Osteoblast (primary cell): ENCODE results near the gene MEIOSIN. TPM values are rescaled to one million over a fixed set of nuclear protein-coding genes. Genes with fewer than 3 reads are reported as not detected.
"Not testable (repeated sequence)": the region's sequence is repeated elsewhere in the genome, so short reads cannot be mapped to it uniquely, and the experiment has no call there.

ENCODE experiments used
- DNase-seq: peaks from one replicate; pipeline ENCODE4 v3.0.0; 2011; ENCODE audit warnings: low spot score, mixed read lengths; ENCODE audit not compliant: insufficient read length; ENCODE audit errors: missing footprints
- H2AFZ ChIP-seq: 2 replicates; pipeline ENCODE4 v1.6.0; 2011; ENCODE audit warnings: mild to moderate bottlenecking, low read length
- H3K27ac ChIP-seq: 2 replicates; pipeline ENCODE4 v1.5.1; 2011; ENCODE audit warnings: mild to moderate bottlenecking, low read depth, low read length, moderate library complexity
- H3K27me3 ChIP-seq: 2 replicates; pipeline ENCODE4 v1.6.0; 2012; ENCODE audit warnings: mild to moderate bottlenecking, control low read depth, inconsistent platforms, low read length, moderate library complexity; ENCODE audit not compliant: insufficient read depth
- H3K36me3 ChIP-seq: 2 replicates; pipeline ENCODE4 v1.5.1; 2011; ENCODE audit warnings: mild to moderate bottlenecking, low read length, control low read depth, moderate library complexity; ENCODE audit not compliant: insufficient read depth
- H3K4me1 ChIP-seq: 2 replicates; pipeline ENCODE4 v1.5.1; 2011; ENCODE audit warnings: mild to moderate bottlenecking, low read length, control low read depth, moderate library complexity; ENCODE audit not compliant: insufficient read depth
- H3K4me2 ChIP-seq: 2 replicates; pipeline ENCODE4 v1.6.0; 2011; ENCODE audit warnings: mild to moderate bottlenecking, low read length; ENCODE audit not compliant: insufficient read depth
- H3K4me3 ChIP-seq: fragments of 200-600 bp; sonication (generic); 3 replicates; pipeline ENCODE4 v1.5.1; 2012; ENCODE audit warnings: mild to moderate bottlenecking, low read length, inconsistent platforms; ENCODE audit not compliant: insufficient read depth
- H3K79me2 ChIP-seq: 2 replicates; pipeline ENCODE4 v1.6.0; 2012; ENCODE audit warnings: mild to moderate bottlenecking, low read length, control low read depth, inconsistent platforms; ENCODE audit not compliant: insufficient read depth
- H3K9me3 ChIP-seq: 2 replicates; pipeline ENCODE4 v1.5.1; 2011; ENCODE audit warnings: low read depth, low read length, control low read depth
- H4K20me1 ChIP-seq: 2 replicates; pipeline ENCODE4 v1.6.0; 2012; ENCODE audit warnings: mild to moderate bottlenecking, low read length, control low read depth; ENCODE audit not compliant: insufficient read depth
- total RNA-seq: library from RNA; depleted of rRNA; stranded (reverse); fragments of >200 nt; gene quantifications from 2 replicates; pipeline ENCODE4 v1.2.3, GENCODE V29; 2012
- TF ChIP-seq, protein P1 (sequence below): IDR thresholded peaks from 2 replicates; pipeline ENCODE4 v1.5.1; 2011; ENCODE audit warnings: mild to moderate bottlenecking, low read depth, low read length, moderate library complexity; ENCODE audit errors: extremely low read depth

The MEIOSIN gene
- total RNA-seq, 1 donor: not detected

DNA sequence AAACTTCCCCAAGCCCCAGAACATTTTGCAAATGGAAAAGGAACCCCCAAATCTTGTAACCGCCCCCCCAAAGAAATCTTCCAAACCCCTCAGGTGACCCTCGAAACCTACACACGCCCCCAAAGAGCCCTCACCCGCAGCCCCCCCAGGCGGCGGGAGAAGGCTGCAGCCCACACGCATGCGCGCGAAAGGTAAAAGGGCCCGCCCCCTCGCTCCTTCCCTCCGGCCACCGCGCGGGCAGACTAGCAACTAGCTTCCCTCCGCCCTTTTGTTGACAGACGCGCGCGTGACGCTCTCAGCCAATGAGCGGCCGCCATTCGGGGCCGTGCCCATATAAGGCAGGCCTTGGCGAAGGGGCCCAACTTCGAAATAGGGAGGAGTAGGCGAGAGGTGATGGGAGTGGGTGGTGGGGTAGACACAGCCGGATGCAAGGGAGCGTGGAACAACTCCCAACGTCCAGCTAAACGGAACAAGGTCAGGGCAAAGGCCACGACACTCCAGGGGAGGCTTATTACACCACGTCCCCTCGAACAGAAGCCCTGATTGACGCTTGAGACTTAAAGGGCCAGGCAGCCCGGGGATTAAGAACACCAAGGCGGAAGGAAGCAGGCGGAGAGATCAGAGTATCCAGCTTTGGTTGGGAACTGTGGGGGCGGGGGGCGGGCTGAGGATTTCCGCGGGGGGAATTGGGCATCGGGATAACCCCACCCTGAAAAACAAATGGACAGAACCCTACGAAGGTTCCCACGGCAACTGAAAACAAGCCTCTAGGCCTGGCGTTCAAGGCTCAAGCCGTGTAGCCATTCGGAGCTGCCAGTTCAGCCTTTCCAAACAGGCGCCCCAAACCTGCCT is 15.9 kb upstream of the MEIOSIN start:
- Histone ChIP-seq H2AFZ (peak overlapping the region; percentile 91), H3K27me3 (no peaks in the 10 kb centered on the region)

DNA sequence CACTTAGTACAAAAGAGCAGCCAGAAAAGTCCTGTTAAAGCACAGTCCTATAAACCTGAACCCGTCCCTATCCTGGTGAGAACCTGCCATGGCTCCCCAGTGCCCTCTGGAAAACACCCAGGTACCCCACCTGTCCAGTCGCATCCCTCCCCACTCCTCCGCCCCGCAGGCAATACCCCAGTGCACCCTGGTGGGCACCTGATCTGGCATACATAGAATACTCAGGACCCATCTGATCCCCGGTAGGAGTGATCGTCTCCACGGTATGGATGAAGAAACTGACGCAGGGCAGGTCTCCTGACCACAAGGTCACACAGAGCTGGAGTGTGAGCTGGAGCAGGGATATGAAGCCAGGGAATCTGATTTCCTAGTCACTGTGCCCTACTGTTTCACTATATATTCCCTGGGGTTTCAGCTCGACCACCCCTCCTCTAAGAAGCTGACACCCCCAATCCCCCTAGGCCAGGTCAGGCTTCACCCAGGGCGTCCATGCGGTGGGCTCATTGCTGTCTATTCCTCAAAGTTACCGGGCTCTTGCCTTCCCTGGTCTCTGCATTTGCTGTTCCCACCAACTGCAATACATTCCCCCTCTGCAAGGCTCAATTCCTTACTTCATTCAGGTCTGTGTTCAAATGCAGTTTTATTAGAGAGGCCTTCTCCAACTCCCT is 15.1 kb upstream of the MEIOSIN start:
- Histone ChIP-seq H3K36me3 (peaks cover 13% of the 10 kb centered on the region), H3K4me1 (peaks cover 33% of the 10 kb centered on the region), H3K4me3 (peak overlapping the region; percentile 86), H3K9me3 (no peaks in the 10 kb centered on the region), H3K4me2 (peak overlapping the region; percentile 100), H4K20me1 (no peaks in the 10 kb centered on the region), H2AFZ (peak overlapping the region; percentile 91), H3K79me2 (peaks cover 65% of the 10 kb centered on the region), H3K27ac (peak overlapping the region; percentile 95), H3K27me3 (no peaks in the 10 kb centered on the region)
- TF ChIP-seq, protein P1, sequence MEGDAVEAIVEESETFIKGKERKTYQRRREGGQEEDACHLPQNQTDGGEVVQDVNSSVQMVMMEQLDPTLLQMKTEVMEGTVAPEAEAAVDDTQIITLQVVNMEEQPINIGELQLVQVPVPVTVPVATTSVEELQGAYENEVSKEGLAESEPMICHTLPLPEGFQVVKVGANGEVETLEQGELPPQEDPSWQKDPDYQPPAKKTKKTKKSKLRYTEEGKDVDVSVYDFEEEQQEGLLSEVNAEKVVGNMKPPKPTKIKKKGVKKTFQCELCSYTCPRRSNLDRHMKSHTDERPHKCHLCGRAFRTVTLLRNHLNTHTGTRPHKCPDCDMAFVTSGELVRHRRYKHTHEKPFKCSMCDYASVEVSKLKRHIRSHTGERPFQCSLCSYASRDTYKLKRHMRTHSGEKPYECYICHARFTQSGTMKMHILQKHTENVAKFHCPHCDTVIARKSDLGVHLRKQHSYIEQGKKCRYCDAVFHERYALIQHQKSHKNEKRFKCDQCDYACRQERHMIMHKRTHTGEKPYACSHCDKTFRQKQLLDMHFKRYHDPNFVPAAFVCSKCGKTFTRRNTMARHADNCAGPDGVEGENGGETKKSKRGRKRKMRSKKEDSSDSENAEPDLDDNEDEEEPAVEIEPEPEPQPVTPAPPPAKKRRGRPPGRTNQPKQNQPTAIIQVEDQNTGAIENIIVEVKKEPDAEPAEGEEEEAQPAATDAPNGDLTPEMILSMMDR: no peak
- no peak for DNase-seq

More for the DNA sequence above, 15.9 kb upstream of the MEIOSIN start:
- peaks cover 27% of the 10 kb centered on the region for H3K4me1 ChIP-seq
- H3K36me3 ChIP-seq: peaks cover 10% of the 10 kb centered on the region
- H3K9me3 ChIP-seq: no peaks in the 10 kb centered on the region
- no peaks in the 10 kb centered on the region for H4K20me1 ChIP-seq
- peak overlapping the region; percentile 100 for H3K4me2 ChIP-seq
- peak overlapping the region; percentile 86 for H3K4me3 ChIP-seq
- TF ChIP-seq, protein P1: no peak
- H3K79me2 ChIP-seq: peaks cover 72% of the 10 kb centered on the region
- DNase-seq: peak; percentile 99
- H3K27ac ChIP-seq: peak overlapping the region; percentile 95

DNA sequence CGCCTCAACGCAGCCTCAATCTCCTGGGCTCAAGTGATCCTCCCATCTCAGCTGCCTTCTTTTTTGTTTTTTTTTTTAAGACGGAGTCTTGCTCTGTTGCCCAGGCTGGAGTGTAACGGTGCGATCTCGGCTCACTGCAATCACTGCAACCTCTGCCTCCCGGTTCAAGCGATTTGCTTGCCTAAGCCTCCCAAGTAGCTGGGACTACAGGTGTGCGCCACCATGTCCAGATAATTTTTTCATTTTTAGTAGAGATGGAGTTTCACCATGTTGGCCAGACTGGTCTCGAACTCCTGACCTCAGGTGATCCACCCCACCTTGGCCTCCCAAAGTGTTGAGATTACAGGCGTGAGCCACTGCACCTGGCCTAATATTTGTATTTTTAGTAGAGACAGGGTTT is 13.2 kb upstream of the MEIOSIN start:
- H3K27me3 ChIP-seq, DNase-seq, H4K20me1 ChIP-seq, H3K4me2 ChIP-seq, H3K27ac ChIP-seq, H2AFZ ChIP-seq, H3K4me3 ChIP-seq, H3K9me3 ChIP-seq: not testable (repeated sequence)
- peaks cover 14% of the 10 kb centered on the region for H3K36me3 ChIP-seq
- peaks cover 36% of the 10 kb centered on the region for H3K4me1 ChIP-seq
- peaks cover 54% of the 10 kb centered on the region for H3K79me2 ChIP-seq

DNA sequence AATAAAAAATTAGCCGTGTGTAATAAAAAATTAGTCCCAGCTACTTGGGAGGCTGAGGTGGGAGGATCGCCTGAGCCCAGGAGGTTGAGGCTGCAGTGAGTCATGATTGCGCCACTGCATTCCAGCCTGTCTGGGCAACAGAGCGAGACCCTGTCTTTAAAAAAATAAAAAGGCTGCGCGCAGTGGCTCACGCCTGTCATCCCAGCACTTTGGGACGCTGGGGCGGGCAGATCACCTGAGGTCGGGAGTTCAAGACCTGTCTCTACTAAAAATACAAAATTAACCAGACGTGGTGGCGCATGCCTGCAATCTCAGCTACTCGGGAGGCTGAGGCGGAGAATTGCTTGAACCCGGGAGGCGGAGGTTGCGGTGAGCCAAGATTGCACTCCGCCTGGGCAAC is 4.6 kb upstream of the MEIOSIN start:
- Histone ChIP-seq H3K79me2 (peaks cover 62% of the 10 kb centered on the region), H4K20me1 (peaks cover 13% of the 10 kb centered on the region)
- H3K27ac ChIP-seq, H3K4me2 ChIP-seq, H3K9me3 ChIP-seq, DNase-seq, H3K36me3 ChIP-seq, H3K4me1 ChIP-seq, H3K4me3 ChIP-seq, H3K27me3 ChIP-seq, H2AFZ ChIP-seq: not testable (repeated sequence)
